MM.1S (cell line): Measurements from ENCODE around the gene TXNIP.

Experiments
- DNase-seq: peaks from one replicate; pipeline ENCODE4 v3.0.0-alpha.2; 2015
- H2AFZ ChIP-seq: fragments of 300-600 bp; sonication (generic); 2 replicates; pipeline ENCODE4 v1.6.0; 2016; ENCODE audit warnings: antibody characterized with exemption, low read length
- H3F3A ChIP-seq: fragments of 300-600 bp; sonication (generic); 2 replicates; pipeline ENCODE4 v1.6.1; 2016; ENCODE audit warnings: mild to moderate bottlenecking, antibody characterized with exemption, low read length, moderate library complexity, mixed read lengths; ENCODE audit not compliant: insufficient read depth
- H3K27ac ChIP-seq: fragments of 300-600 bp; sonication (generic); 2 replicates; pipeline ENCODE4 v1.5.1; 2016; ENCODE audit warnings: mild to moderate bottlenecking, low read length
- H3K27me3 ChIP-seq: fragments of 300-600 bp; sonication (generic); replicated peaks from 2 replicates; pipeline ENCODE4 v1.6.0; 2016; ENCODE audit warnings: low read length; ENCODE audit not compliant: insufficient read depth
- H3K36me3 ChIP-seq: fragments of 300-600 bp; sonication (generic); replicated peaks from 2 replicates; pipeline ENCODE4 v1.6.1; 2016; ENCODE audit warnings: mild to moderate bottlenecking, low read length, mixed read lengths; ENCODE audit not compliant: insufficient read depth
- H3K4me1 ChIP-seq: fragments of 300-600 bp; sonication (generic); 2 replicates; pipeline ENCODE4 v1.6.1; 2016; ENCODE audit warnings: low read length, mixed read lengths
- H3K4me2 ChIP-seq: fragments of 300-600 bp; sonication (generic); 2 replicates; pipeline ENCODE4 v1.6.0; 2016; ENCODE audit warnings: low read depth, low read length
- H3K4me3 ChIP-seq: fragments of 300-600 bp; sonication (generic); 2 replicates; pipeline ENCODE4 v1.5.1; 2016; ENCODE audit warnings: low read length, mixed read lengths
- H3K79me2 ChIP-seq: fragments of 300-600 bp; sonication (generic); 2 replicates; pipeline ENCODE4 v1.6.1; 2016; ENCODE audit warnings: mixed run types, low read length, mixed read lengths
- H3K9ac ChIP-seq: fragments of 300-600 bp; sonication (generic); 2 replicates; pipeline ENCODE4 v1.6.1; 2016; ENCODE audit warnings: low read length, mixed read lengths
- H3K9me2 ChIP-seq: fragments of 300-600 bp; sonication (generic); replicated peaks from 2 replicates; pipeline ENCODE4 v1.6.1; 2016; ENCODE audit warnings: mild to moderate bottlenecking, low read length, mixed read lengths; ENCODE audit not compliant: insufficient read depth
- H3K9me3 ChIP-seq: fragments of 300-600 bp; sonication (generic); replicated peaks from 2 replicates; pipeline ENCODE4 v1.6.1; 2016; ENCODE audit warnings: mild to moderate bottlenecking, low read length, mixed read lengths; ENCODE audit not compliant: insufficient read depth
- H4K20me1 ChIP-seq: fragments of 300-600 bp; sonication (generic); 2 replicates; pipeline ENCODE4 v1.6.1; 2016; ENCODE audit warnings: mild to moderate bottlenecking, low read length, moderate library complexity, mixed read lengths; ENCODE audit not compliant: insufficient read depth
- CTCF ChIP-seq: fragments of 300-600 bp; sonication (generic); IDR thresholded peaks from 2 replicates; pipeline ENCODE4 v1.5.1; 2016; ENCODE audit warnings: antibody characterized with exemption, low read length, mixed read lengths
- EZH2 ChIP-seq: fragments of 300-600 bp; sonication (generic); optimal IDR thresholded peaks from 2 replicates; pipeline ENCODE3; 2017; ENCODE audit warnings: low read depth, mild to moderate bottlenecking, antibody characterized with exemption, low read length, mixed read lengths
- EZH2phosphoT487 ChIP-seq: fragments of 300-600 bp; sonication (generic); IDR thresholded peaks from 2 replicates; pipeline ENCODE4 v1.6.1; 2018; ENCODE audit warnings: antibody characterized with exemption, low read length

TXNIP gene

GRCh38 chr1:145967288-145967687 lies 29.1 kb downstream of the TXNIP start:
- H2AFZ ChIP-seq: no peak overlapping the region
- DNase-seq: no peak

GRCh38 chr1:145965119-145965744 lies 31.1 kb downstream of the TXNIP start:
- H3K79me2 ChIP-seq: no peaks in the 10 kb centered on the region
- peak overlapping the region; percentile 63 for H3K4me2 ChIP-seq
- H3K9ac ChIP-seq: peak overlapping the region; percentile 54; the same call in 1 of the 2 replicates
- no peaks in the 10 kb centered on the region for H3K9me2 ChIP-seq
- H3K27ac ChIP-seq: peak overlapping the region; percentile 2; the same call in 1 of the 2 replicates
- peak overlapping the region; percentile 79 for H2AFZ ChIP-seq
- no peak for TF ChIP-seq CTCF
- TF ChIP-seq EZH2phosphoT487: no peak
- no peak for TF ChIP-seq EZH2
- no peaks in the 10 kb centered on the region for H3K9me3 ChIP-seq
- H3K27me3 ChIP-seq: peaks cover 36% of the 10 kb centered on the region
- no peaks in the 10 kb centered on the region for H3K36me3 ChIP-seq
- H3K4me1 ChIP-seq: peaks cover 34% of the 10 kb centered on the region
- peak overlapping the region; percentile 76 for H3K4me3 ChIP-seq
- DNase-seq: no peak
- H4K20me1 ChIP-seq: no peaks in the 10 kb centered on the region
- peaks cover 12% of the 10 kb centered on the region; the same call in 1 of the 2 replicates for H3F3A ChIP-seq

More at GRCh38 chr1:145967288-145967687, 29.1 kb downstream of the TXNIP start:
- TF ChIP-seq CTCF (no peak), EZH2phosphoT487 (no peak), EZH2 (no peak)
- Histone ChIP-seq H3K4me1 (peaks cover 19% of the 10 kb centered on the region), H3K9me3 (no peaks in the 10 kb centered on the region), H3K79me2 (no peaks in the 10 kb centered on the region), H3F3A (peaks cover 12% of the 10 kb centered on the region; the same call in 1 of the 2 replicates), H3K27ac (no peak overlapping the region), H3K9me2 (no peaks in the 10 kb centered on the region), H3K4me2 (no peak overlapping the region), H3K36me3 (no peaks in the 10 kb centered on the region), H4K20me1 (no peaks in the 10 kb centered on the region), H3K9ac (no peak overlapping the region), H3K4me3 (no peak overlapping the region), H3K27me3 (peaks cover 15% of the 10 kb centered on the region)

GRCh38 chr1:145964328-145965118 lies 31.9 kb downstream of the TXNIP start, which contains the start of the genes ANKRD34A and POLR3GL:
Gene ANKRD34A, minus strand, starts transcription at chr1:145964575. Its CDS starts 2,816 bp downstream, at chr1:145961759.
Gene POLR3GL, plus strand, starts transcription at chr1:145964690. Its CDS starts 10,176 bp downstream, at chr1:145974866.
- peaks cover 43% of the 10 kb centered on the region for H3K27me3 ChIP-seq
- H3K27ac ChIP-seq: peak within 1 kb of the TSS; percentile 2; the same call in 1 of the 2 replicates
- no peaks in the 10 kb centered on the region for H3K36me3 ChIP-seq
- H3K4me1 ChIP-seq: peaks cover 34% of the 10 kb centered on the region
- H3F3A ChIP-seq: peaks cover 12% of the 10 kb centered on the region; the same call in 1 of the 2 replicates
- TF ChIP-seq EZH2phosphoT487: no peak
- no peak for TF ChIP-seq CTCF
- no peak for TF ChIP-seq EZH2
- H3K4me2 ChIP-seq: peak within 1 kb of the TSS; percentile 63
- H4K20me1 ChIP-seq: no peaks in the 10 kb centered on the region
- peak within 1 kb of the TSS; percentile 54 for H3K9ac ChIP-seq
- no peaks in the 10 kb centered on the region for H3K9me2 ChIP-seq
- H2AFZ ChIP-seq: peak within 1 kb of the TSS; percentile 79
- DNase-seq: peak; percentile 98
- peak within 1 kb of the TSS; percentile 76 for H3K4me3 ChIP-seq
- H3K79me2 ChIP-seq: no peaks in the 10 kb centered on the region
- H3K9me3 ChIP-seq: no peaks in the 10 kb centered on the region
